A549 treated with dexamethasone at 1 μM for 4 hours (cell line): ENCODE measurements around the gene NBEAL2. TPM values are rescaled to one million over a fixed set of nuclear protein-coding genes. Genes with fewer than 3 reads are reported as not detected.

Experiments
- total RNA-seq: library from RNA; stranded (reverse); fragments of 200-300 nt; extraction: Qiagen RNA extraction; gene quantifications from 5 replicates; pipeline ENCODE4 v1.2.3, GENCODE V29; 2022

The NBEAL2 gene, protein sequence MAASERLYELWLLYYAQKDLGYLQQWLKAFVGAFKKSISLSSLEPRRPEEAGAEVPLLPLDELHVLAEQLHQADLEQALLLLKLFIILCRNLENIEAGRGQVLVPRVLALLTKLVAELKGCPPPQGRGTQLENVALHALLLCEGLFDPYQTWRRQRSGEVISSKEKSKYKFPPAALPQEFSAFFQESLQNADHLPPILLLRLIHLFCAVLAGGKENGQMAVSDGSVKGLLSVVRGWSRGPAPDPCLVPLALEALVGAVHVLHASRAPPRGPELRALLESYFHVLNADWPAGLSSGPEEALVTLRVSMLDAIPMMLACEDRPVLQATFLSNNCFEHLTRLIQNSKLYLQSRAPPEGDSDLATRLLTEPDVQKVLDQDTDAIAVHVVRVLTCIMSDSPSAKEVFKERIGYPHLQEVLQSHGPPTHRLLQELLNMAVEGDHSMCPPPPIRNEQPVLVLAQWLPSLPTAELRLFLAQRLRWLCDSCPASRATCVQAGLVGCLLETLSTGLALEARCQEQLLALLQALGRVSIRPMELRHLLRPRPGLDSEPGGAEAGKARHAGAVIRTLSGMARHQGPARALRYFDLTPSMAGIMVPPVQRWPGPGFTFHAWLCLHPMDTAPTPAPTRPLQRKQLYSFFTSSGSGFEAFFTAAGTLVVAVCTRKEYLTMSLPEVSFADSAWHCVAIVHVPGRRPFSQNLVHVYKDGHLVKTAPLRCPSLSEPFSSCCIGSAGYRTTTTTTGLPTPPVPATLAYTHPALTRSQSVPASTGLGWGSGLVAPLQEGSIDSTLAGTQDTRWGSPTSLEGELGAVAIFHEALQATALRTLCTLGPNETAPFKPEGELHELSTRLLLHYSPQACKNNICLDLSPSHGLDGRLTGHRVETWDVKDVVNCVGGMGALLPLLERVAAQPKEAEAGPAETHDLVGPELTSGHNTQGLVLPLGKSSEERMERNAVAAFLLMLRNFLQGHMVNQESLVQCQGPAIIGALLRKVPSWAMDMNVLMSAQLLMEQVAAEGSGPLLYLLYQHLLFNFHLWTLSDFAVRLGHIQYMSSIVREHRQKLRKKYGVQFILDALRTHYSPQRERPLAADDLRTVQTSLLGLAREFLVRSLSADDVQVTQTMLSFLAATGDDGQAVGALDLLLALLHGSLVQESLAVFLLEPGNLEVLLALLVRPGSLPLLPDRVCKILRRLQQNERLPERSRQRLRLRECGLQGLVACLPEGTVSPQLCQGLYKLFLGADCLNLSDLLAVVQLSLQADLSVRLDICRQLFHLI (N-terminal part only)
- 44.7 to 84.0 TPM (median 63.1 TPM) in 5 replicates for total RNA-seq

DNA sequence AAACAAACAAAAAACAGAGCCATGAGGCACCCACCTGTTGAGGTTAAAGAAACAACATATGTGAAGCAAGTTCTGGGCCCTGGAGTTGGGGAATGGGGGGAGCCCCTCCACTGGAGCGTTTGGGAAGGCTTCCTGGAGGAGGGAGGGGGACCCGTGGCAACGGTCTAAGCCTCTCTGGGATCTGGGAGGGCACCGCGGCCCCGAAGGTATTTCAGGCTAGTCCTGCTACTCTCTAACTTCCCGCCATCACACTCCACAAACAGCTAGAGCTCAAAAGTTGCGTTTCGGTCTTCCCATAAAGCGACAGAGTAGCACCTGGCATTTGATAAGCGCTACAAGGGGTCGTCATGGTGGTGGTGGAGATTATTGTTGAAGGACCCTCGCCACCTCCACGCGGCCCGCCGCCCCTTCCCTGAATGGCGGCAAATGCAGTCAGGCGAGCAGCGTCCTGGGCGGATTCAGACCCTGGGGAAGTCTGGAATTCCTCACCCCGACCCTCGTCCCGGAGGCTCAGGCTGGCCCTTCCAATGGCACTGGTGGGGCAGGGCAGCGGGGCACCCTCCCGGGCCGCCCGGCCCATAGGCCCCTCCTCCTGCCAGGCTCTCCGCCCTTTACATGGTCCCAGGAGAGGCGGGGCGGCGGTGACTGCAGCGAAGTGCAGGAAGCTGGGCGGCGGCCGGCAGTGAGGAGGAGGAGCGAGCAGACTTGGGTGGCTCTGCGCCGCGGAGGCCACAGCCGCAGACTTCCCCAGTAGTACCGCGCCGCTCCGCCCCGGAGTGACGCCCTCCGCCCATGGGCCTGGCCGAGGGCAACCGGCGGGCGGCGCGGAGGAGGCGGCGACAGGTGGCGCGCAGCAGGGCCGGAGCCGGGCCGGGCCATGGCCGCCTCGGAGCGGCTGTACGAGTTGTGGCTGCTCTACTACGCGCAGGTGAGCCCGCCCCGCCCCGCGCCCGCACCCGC, at the start of gene NBEAL2:
TSS of gene NBEAL2 (plus strand) at position 682 of the 960 bp plus-strand sequence. CDS start at position 878, 196 bp downstream.

DNA sequence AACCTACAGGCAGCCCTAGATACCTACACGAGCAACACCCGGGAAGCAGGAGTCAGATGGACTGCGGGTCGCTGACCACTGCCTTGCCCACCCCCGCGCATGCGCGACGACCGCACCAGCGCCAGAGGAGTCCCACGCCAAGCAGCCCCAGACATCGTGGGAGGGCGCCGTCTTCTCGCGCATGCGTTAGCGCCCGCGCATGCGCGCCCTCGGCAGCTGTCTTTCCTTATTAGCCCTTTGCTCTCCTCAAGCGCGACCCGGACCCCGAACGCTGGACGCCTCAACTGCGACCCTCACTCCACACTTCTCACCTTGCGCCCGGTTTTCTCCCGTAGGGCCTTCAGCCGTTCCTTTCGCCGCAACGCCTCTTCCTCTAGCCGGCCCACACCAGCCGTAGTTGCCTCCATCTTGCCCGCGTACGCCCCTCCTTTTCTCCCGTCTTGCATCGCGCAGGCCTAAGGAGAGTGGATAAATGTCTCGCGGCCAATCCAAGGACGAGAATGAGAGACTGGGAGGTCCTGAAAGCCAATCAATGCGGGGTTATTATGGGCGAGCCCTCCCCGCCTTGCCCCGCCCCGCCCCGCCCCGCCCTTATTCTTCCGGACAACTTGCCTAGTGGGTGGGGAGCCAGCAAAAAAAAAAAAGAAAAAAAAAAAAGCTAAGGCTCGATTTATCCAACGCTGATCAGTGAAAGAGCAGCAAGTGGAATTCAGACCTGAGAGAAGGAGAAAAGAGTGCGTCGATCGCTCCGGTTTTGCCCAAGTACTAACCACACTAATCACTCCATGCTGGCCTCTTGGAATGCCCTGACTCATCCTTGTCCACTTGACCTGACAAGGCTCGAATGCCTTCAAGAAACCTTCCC, 2.9 kb upstream of the NBEAL2 start, which contains the start of gene CCDC12:
TSS of gene CCDC12 (minus strand) at position 420 of the 865 bp plus-strand sequence. CDS start at position 407, 13 bp downstream.

Other genes with a start within 250 kb of the NBEAL2 start
- gene MYL3, start 116.2 kb upstream of the NBEAL2 start, total RNA-seq = 0.15 to 0.16 TPM in 2 of 5 replicates, not detected in the others
- 1.0 to 2.3 TPM (median 1.4 TPM) in 5 replicates for gene PTH1R, start 101.9 kb upstream of the NBEAL2 start, total RNA-seq
- gene CCDC12, start 2.9 kb upstream of the NBEAL2 start, total RNA-seq = 59.8 to 121 TPM (median 66.0 TPM) in 5 replicates
- 18.9 to 24.6 TPM (median 22.3 TPM) in 5 replicates for gene SETD2, start 184.4 kb downstream of the NBEAL2 start, total RNA-seq